ENCODE results near the gene KIAA1217. TPM values are rescaled to one million over a fixed set of nuclear protein-coding genes. Genes with fewer than 3 reads are reported as not detected.

KIAA1217 gene
- polyA plus RNA-seq, 1 donor from 2014 or later: 0.22 TPM

GRCh38 chr10:24453404-24453830 lies 244.5 kb downstream of the KIAA1217 start:
- Histone ChIP-seq H3K4me3 (ENCODE audit: low read length) (no peak overlapping the region), H3K4me2 (ENCODE audit: low read length) (no peak overlapping the region)
- no peak for TF ChIP-seq SMC3 (conservative IDR thresholded peaks at IDR 0.05; ENCODE audit: poor library complexity)
- no peak for TF ChIP-seq EP300 (conservative IDR thresholded peaks at IDR 0.05; ENCODE audit: poor library complexity, severe bottlenecking)
- no peak for TF ChIP-seq TAF1 (IDR thresholded peaks at IDR 0.05; ENCODE audit: low read depth)
- no peak for TF ChIP-seq REST (IDR thresholded peaks at IDR 0.05; ENCODE audit: borderline replicate concordance)
- no peak for TF ChIP-seq MXI1 (conservative IDR thresholded peaks at IDR 0.05; ENCODE audit: poor library complexity, severe bottlenecking)
- no peak for TF ChIP-seq POLR2AphosphoS5 (IDR thresholded peaks at IDR 0.05)
- TF ChIP-seq EZH2 (IDR thresholded peaks at IDR 0.05; ENCODE audit: borderline replicate concordance, insufficient read depth, low read length, poor library complexity, severe bottlenecking): no peak
- no peak for TF ChIP-seq CTCF (IDR thresholded peaks at IDR 0.05; ENCODE audit: poor library complexity, severe bottlenecking)
- no peak for TF ChIP-seq RAD21 (conservative IDR thresholded peaks at IDR 0.05)

GRCh38 chr10:24453973-24454372 lies 245.0 kb downstream of the KIAA1217 start:
- no peak for TF ChIP-seq POLR2AphosphoS5 (IDR thresholded peaks at IDR 0.05)
- TF ChIP-seq TAF1 (IDR thresholded peaks at IDR 0.05; ENCODE audit: low read depth): no peak
- no peak for TF ChIP-seq MXI1 (conservative IDR thresholded peaks at IDR 0.05; ENCODE audit: poor library complexity, severe bottlenecking)
- TF ChIP-seq RAD21 (conservative IDR thresholded peaks at IDR 0.05): no peak
- no peak for TF ChIP-seq REST (IDR thresholded peaks at IDR 0.05; ENCODE audit: borderline replicate concordance)
- TF ChIP-seq CTCF (IDR thresholded peaks at IDR 0.05; ENCODE audit: poor library complexity, severe bottlenecking): no peak
- TF ChIP-seq SMC3 (conservative IDR thresholded peaks at IDR 0.05; ENCODE audit: poor library complexity): no peak
- no peak for TF ChIP-seq EP300 (conservative IDR thresholded peaks at IDR 0.05; ENCODE audit: poor library complexity, severe bottlenecking)
- no peak for TF ChIP-seq EZH2 (IDR thresholded peaks at IDR 0.05; ENCODE audit: borderline replicate concordance, insufficient read depth, low read length, poor library complexity, severe bottlenecking)
- no peak overlapping the region for H3K27ac ChIP-seq (ENCODE audit: low read length)
- H3F3A ChIP-seq (ENCODE audit: insufficient read depth, low read length, poor library complexity, severe bottlenecking): no peaks in the 10 kb centered on the region
- no peaks in the 10 kb centered on the region for H3K27me3 ChIP-seq (ENCODE audit: insufficient read depth, low read depth, low read length)
- H3K9me2 ChIP-seq (ENCODE audit: insufficient read depth, low read length): no peaks in the 10 kb centered on the region
- H3K4me2 ChIP-seq (ENCODE audit: low read length): no peak overlapping the region
- H3K9me3 ChIP-seq (ENCODE audit: low read length): no peaks in the 10 kb centered on the region
- H3K9ac ChIP-seq (ENCODE audit: low read length): no peak overlapping the region
- no peak overlapping the region for H3K4me3 ChIP-seq (ENCODE audit: low read length)
- H3K36me3 ChIP-seq (ENCODE audit: insufficient read depth, low read length): no peaks in the 10 kb centered on the region
- H4K20me1 ChIP-seq (ENCODE audit: insufficient read depth): no peaks in the 10 kb centered on the region
- no peak overlapping the region for H2AFZ ChIP-seq (ENCODE audit: low read depth, low read length)
- no peaks in the 10 kb centered on the region for H3K79me2 ChIP-seq (replicated peaks; ENCODE audit: insufficient read depth, low read length)

More at GRCh38 chr10:24453404-24453830, 244.5 kb downstream of the KIAA1217 start:
- H3K27ac ChIP-seq (ENCODE audit: low read length): no peak overlapping the region
- no peak overlapping the region for H2AFZ ChIP-seq (ENCODE audit: low read depth, low read length)
- H3K27me3 ChIP-seq (ENCODE audit: insufficient read depth, low read depth, low read length): no peaks in the 10 kb centered on the region
- H3K9ac ChIP-seq (ENCODE audit: low read length): no peak overlapping the region
- H3K9me2 ChIP-seq (ENCODE audit: insufficient read depth, low read length): no peaks in the 10 kb centered on the region
- no peaks in the 10 kb centered on the region for H4K20me1 ChIP-seq (ENCODE audit: insufficient read depth)
- no peaks in the 10 kb centered on the region for H3K9me3 ChIP-seq (ENCODE audit: low read length)
- no peaks in the 10 kb centered on the region for H3F3A ChIP-seq (ENCODE audit: insufficient read depth, low read length, poor library complexity, severe bottlenecking)
- H3K36me3 ChIP-seq (ENCODE audit: insufficient read depth, low read length): no peaks in the 10 kb centered on the region
- no peaks in the 10 kb centered on the region for H3K79me2 ChIP-seq (replicated peaks; ENCODE audit: insufficient read depth, low read length)
